Esophagus muscularis mucosa (tissue), 4 donors: ENCODE measurements around the gene SPTB. TPM values are rescaled to one million over a fixed set of nuclear protein-coding genes. Genes with fewer than 3 reads are reported as not detected.

ENCODE experiments used
- DNase-seq: peaks from one replicate; pipeline ENCODE4 v3.0.0-alpha.2; 2017; ENCODE audit errors: extremely low spot score
- H3K27ac ChIP-seq, 4 donors: fragments of 200-600 bp; sonication (generic); replicated peaks in 1 of 4; 1 replicate in 3 of 4; 2 replicates in 1 of 4; pipeline ENCODE4 v1.5.1; 2016 to 2019; ENCODE audit warnings: mild to moderate bottlenecking in 1 of 4
- H3K27me3 ChIP-seq, 4 donors: fragments of 200-600 bp; sonication (generic); one replicate each; pipeline versions ENCODE4 v1.5.1 to v1.6.0; 2016 to 2019
- H3K36me3 ChIP-seq, 4 donors: fragments of 200-600 bp; sonication (generic); one replicate each; pipeline ENCODE4 v1.5.1; 2016 to 2019
- H3K4me1 ChIP-seq, 4 donors: fragments of 200-600 bp; sonication (generic); one replicate each; pipeline ENCODE4 v1.5.1; 2016 to 2019
- H3K4me3 ChIP-seq, 4 donors: fragments of 200-600 bp; sonication (generic); 1 replicate in 2 of 4; 2 replicates in 2 of 4; pipeline ENCODE4 v1.5.1; 2016 to 2019; ENCODE audit warnings: mild to moderate bottlenecking in 4 of 4, moderate library complexity in 1 of 4
- H3K9me3 ChIP-seq, 4 donors: fragments of 200-600 bp; sonication (generic); 1 replicate in 3 of 4; 2 replicates in 1 of 4; pipeline ENCODE4 v1.5.1; 2016 to 2019
- EP300 ChIP-seq: sonication (generic); formaldehyde crosslinking; IDR thresholded peaks from one replicate; pipeline ENCODE4 v1.6.1; 2017; ENCODE audit warnings: antibody characterized with exemption
- POLR2A ChIP-seq: fragments of 450-650 bp; IDR thresholded peaks from one replicate; pipeline ENCODE4 v1.6.1; 2017; ENCODE audit warnings: antibody characterized with exemption, moderate library complexity, mild to moderate bottlenecking, low read depth
- POLR2AphosphoS5 ChIP-seq, 2 donors: sonication (generic); formaldehyde crosslinking; IDR thresholded peaks; one replicate each; pipeline ENCODE4 v1.6.1; 2017; ENCODE audit warnings: antibody characterized with exemption in 2 of 2
- WGBS: methylation state at CpG from one replicate; pipeline ENCODE4 v1.1.5; 2018; 5-methylcytosine and 5-hydroxymethylcytosine counted together
- intact Hi-C: fragments of 100-400 bp; cut with DNase I; formaldehyde crosslinking; loops from one replicate; pipeline ENCODE4 v1.15.1; 2023
- total RNA-seq, 4 donors: library from RNA; depleted of rRNA; stranded (reverse); fragments of >200 nt; gene quantifications; one replicate each; pipeline versions ENCODE4 v1.1.0 to v1.2.1, GENCODE V29; 2016
- TF ChIP-seq, protein P1 (sequence below), 3 experiments: fragments of 200-600 bp in 2 of 3; fragments of 450-650 bp in 1 of 3; sonication (generic) in 2 of 3; IDR thresholded peaks; one replicate each; pipeline ENCODE4 v1.5.1; 2017 to 2019; ENCODE audit warnings: antibody characterized with exemption in 3 of 3, mild to moderate bottlenecking in 2 of 3, moderate library complexity in 1 of 3

Gene SPTB
- total RNA-seq, 4 donors from 2014 or later, result 0.83 to 2.5 (median 1.8) TPM

- intact Hi-C loops, result loop anchor here (2.0 kb wide), 1 partner anchor 69 kb away; no protein-coding TSS in a partner anchor
- Histone ChIP-seq H3K27me3 (peaks cover 0 to 24% (median 0%) of the 10 kb centered on the region in 4 donors), H3K4me3 (no peak overlapping the region), H3K36me3 (no peaks in the 10 kb centered on the region), H3K4me1 (no peaks in the 10 kb centered on the region), H3K9me3 (no peaks in the 10 kb centered on the region), H3K27ac (no peak overlapping the region)
- DNase-seq, result no peak
- 42% methylated on average over 2 of the region's 2 CpGs for WGBS
- no peak for TF ChIP-seq POLR2A
- TF ChIP-seq, protein P1, sequence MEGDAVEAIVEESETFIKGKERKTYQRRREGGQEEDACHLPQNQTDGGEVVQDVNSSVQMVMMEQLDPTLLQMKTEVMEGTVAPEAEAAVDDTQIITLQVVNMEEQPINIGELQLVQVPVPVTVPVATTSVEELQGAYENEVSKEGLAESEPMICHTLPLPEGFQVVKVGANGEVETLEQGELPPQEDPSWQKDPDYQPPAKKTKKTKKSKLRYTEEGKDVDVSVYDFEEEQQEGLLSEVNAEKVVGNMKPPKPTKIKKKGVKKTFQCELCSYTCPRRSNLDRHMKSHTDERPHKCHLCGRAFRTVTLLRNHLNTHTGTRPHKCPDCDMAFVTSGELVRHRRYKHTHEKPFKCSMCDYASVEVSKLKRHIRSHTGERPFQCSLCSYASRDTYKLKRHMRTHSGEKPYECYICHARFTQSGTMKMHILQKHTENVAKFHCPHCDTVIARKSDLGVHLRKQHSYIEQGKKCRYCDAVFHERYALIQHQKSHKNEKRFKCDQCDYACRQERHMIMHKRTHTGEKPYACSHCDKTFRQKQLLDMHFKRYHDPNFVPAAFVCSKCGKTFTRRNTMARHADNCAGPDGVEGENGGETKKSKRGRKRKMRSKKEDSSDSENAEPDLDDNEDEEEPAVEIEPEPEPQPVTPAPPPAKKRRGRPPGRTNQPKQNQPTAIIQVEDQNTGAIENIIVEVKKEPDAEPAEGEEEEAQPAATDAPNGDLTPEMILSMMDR (IDR thresholded peaks at IDR 0.05), result peak; percentile 43 to 56 (median 53)
Observed at GRCh38 chr14:64891839-64892375, 12.2 kb upstream of the SPTB start.

DNA sequence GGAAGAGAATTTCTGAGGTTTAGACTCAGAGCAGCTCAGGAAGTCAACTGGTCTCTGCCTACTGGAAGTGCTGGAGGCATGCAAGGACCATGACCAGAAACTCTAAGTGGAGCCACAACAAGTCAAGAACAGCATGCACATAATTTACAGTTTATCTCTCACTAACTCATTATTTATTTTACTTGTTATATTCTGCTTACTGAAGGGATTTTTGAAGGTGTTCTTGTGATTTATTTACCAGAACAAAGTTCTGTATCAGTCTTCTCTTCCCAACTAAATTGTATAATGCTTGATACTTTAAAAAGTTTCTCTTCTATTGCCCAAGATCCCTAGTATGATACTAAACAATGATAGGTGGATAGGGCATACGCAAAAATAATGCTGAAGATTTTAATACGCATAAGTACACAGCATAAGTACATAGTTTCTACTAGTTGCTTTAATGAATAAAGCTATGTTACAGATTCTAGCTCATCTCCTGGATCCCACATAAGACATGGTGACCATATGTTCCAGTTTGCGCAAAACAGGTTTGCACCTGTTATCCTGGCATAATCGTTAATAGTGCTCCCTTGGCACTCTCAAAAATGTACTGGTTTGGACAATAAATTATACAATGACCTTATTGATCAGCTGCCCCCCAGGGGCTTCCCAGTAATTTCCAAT lies 11.6 kb upstream of the SPTB start:
- DNase-seq, result no peak
- no peaks in the 10 kb centered on the region for H3K4me1 ChIP-seq
- intact Hi-C loops, result no loop called here
- H3K36me3 ChIP-seq, result no peaks in the 10 kb centered on the region
- H3K4me3 ChIP-seq, result no peak overlapping the region
- peaks cover 0 to 24% (median 0%) of the 10 kb centered on the region in 4 donors for H3K27me3 ChIP-seq
- H3K9me3 ChIP-seq, result no peaks in the 10 kb centered on the region
- TF ChIP-seq EP300, result no peak
- TF ChIP-seq, protein P1 (IDR thresholded peaks at IDR 0.05), result no peak
- TF ChIP-seq POLR2AphosphoS5 (IDR thresholded peaks at IDR 0.05), result no peak
- no peak for TF ChIP-seq POLR2A
- H3K27ac ChIP-seq, result no peak overlapping the region
- 92% methylated on average over 4 of the region's 4 CpGs for WGBS

DNA sequence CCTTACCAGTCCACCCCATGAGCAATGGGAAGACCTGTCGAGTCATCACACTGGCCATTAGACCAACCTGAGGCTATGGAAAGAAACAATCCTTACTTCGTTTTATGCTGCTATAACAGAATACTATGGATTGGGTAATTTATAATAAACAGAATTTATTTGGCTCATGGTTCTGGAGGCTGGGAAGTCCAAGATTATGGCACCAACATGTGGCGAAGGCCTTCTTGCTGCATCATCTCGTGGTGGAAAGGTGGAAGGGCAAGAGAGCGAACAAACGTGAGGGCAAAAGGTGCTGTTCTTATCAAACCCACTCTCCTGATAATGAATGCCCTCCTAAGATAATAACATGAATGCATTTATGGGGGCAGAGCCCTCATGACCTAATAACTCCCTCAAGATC lies 9.6 kb upstream of the SPTB start:
- H3K27ac ChIP-seq, result no peak overlapping the region
- no peak for TF ChIP-seq EP300
- TF ChIP-seq POLR2A, result no peak
- TF ChIP-seq, protein P1 (IDR thresholded peaks at IDR 0.05), result no peak
- TF ChIP-seq POLR2AphosphoS5 (IDR thresholded peaks at IDR 0.05), result no peak
- no peak overlapping the region for H3K4me3 ChIP-seq
- no peaks in the 10 kb centered on the region for H3K9me3 ChIP-seq
- intact Hi-C loops, result no loop called here
- H3K36me3 ChIP-seq, result no peaks in the 10 kb centered on the region
- DNase-seq, result no peak
- 93% methylated on average over 6 of the region's 6 CpGs for WGBS
- H3K4me1 ChIP-seq, result no peaks in the 10 kb centered on the region
- peaks cover 0 to 28% (median 0%) of the 10 kb centered on the region in 4 donors for H3K27me3 ChIP-seq

- no peak for DNase-seq
- H3K4me3 ChIP-seq, result no peak overlapping the region
- no peak overlapping the region for H3K27ac ChIP-seq
- intact Hi-C loops, result no loop called here
- peaks cover 5 to 40% (median 9%) of the 10 kb centered on the region in 4 donors for H3K27me3 ChIP-seq
- H3K4me1 ChIP-seq, result peaks cover 3 to 5% (median 4%) of the 10 kb centered on the region in 4 donors
- no peaks in the 10 kb centered on the region for H3K9me3 ChIP-seq
- 97% methylated on average over 2 of the region's 2 CpGs for WGBS
- no peak for TF ChIP-seq POLR2AphosphoS5 (IDR thresholded peaks at IDR 0.05)
- TF ChIP-seq POLR2A, result no peak
- no peak for TF ChIP-seq EP300
- TF ChIP-seq, protein P1 (IDR thresholded peaks at IDR 0.05), result no peak
- H3K36me3 ChIP-seq, result no peaks in the 10 kb centered on the region
Observed at GRCh38 chr14:64885559-64885958, 5.9 kb upstream of the SPTB start.
